Mesenchymal stem cell (in vitro differentiated cells and primary cell): Measurements from ENCODE around the gene APOL5.

Experiments used
- DNase-seq: peaks from one replicate; pipeline ENCODE4 v3.0.0-alpha.2; 2013
- H2AFZ ChIP-seq: one replicate; pipeline ENCODE4 v1.6.1; 2013; ENCODE audit warnings: low read depth, mild to moderate bottlenecking, control low read depth, inconsistent platforms, low read length, moderate library complexity
- H2AK5ac ChIP-seq: 2 replicates; pipeline ENCODE4 v1.6.1; 2013; ENCODE audit warnings: low read length, moderate library complexity, mild to moderate bottlenecking, inconsistent platforms; ENCODE audit not compliant: severe bottlenecking
- H2BK120ac ChIP-seq: one replicate; pipeline ENCODE4 v1.6.1; 2013; ENCODE audit warnings: low read depth, mild to moderate bottlenecking, inconsistent platforms, low read length, moderate library complexity
- H2BK12ac ChIP-seq, 2 experiments: one replicate each; pipeline ENCODE4 v1.6.1; 2013; ENCODE audit warnings: inconsistent platforms in 2 of 2, low read length in 2 of 2, mild to moderate bottlenecking in 2 of 2, moderate library complexity in 2 of 2, control low read depth in 1 of 2
- H2BK15ac ChIP-seq: one replicate; pipeline ENCODE4 v1.6.1; 2013; ENCODE audit warnings: mild to moderate bottlenecking, low read depth, inconsistent platforms; ENCODE audit not compliant: poor library complexity, severe bottlenecking
- H2BK5ac ChIP-seq: 2 replicates; pipeline ENCODE4 v1.6.1; 2013; ENCODE audit warnings: low read depth, mild to moderate bottlenecking, low read length, control low read depth, inconsistent platforms; ENCODE audit not compliant: poor library complexity, severe bottlenecking
- H3K14ac ChIP-seq, 2 experiments: one replicate each; pipeline ENCODE4 v1.6.1; 2013; ENCODE audit warnings: inconsistent platforms in 2 of 2, low read length in 2 of 2, control low read depth in 1 of 2, mild to moderate bottlenecking in 1 of 2, moderate library complexity in 1 of 2
- H3K18ac ChIP-seq, 2 experiments: one replicate each; pipeline ENCODE4 v1.6.1; 2013; ENCODE audit warnings: inconsistent platforms in 2 of 2, low read length in 2 of 2, control low read depth in 1 of 2, low read depth in 1 of 2, mild to moderate bottlenecking in 1 of 2
- H3K23ac ChIP-seq, 2 experiments: one replicate each; pipeline ENCODE4 v1.6.1; 2013; ENCODE audit warnings: inconsistent platforms in 2 of 2, low read length in 2 of 2, mild to moderate bottlenecking in 2 of 2, moderate library complexity in 2 of 2, control low read depth in 1 of 2
- H3K27ac ChIP-seq: 2 replicates; pipeline ENCODE4 v1.5.1; 2013; ENCODE audit warnings: mild to moderate bottlenecking, moderate library complexity, low read length, control low read depth, inconsistent platforms; ENCODE audit not compliant: poor library complexity, severe bottlenecking
- H3K27me3 ChIP-seq, 2 experiments: 2 replicates each; pipeline versions ENCODE4 v1.6.1 to v1.7.0; 2013; ENCODE audit warnings: low read length in 2 of 2, mild to moderate bottlenecking in 2 of 2, moderate library complexity in 2 of 2, control low read depth in 1 of 2, inconsistent platforms in 1 of 2; ENCODE audit not compliant: control insufficient read depth in 1 of 2, insufficient read depth in 1 of 2
- H3K36me3 ChIP-seq, 2 experiments: 2 replicates each; pipeline versions ENCODE4 v1.6.1 to v1.7.0; 2013; ENCODE audit warnings: low read length in 2 of 2, control low read depth in 1 of 2, inconsistent platforms in 1 of 2, low read depth in 1 of 2, mild to moderate bottlenecking in 1 of 2; ENCODE audit not compliant: insufficient read depth in 2 of 2, control insufficient read depth in 1 of 2
- H3K4ac ChIP-seq, 2 experiments: one replicate each; pipeline ENCODE4 v1.6.1; 2013; ENCODE audit warnings: inconsistent platforms in 2 of 2, low read length in 2 of 2, mild to moderate bottlenecking in 2 of 2, moderate library complexity in 2 of 2, control low read depth in 1 of 2, low read depth in 1 of 2
- H3K4me1 ChIP-seq: 2 replicates; pipeline ENCODE4 v1.6.1; 2013; ENCODE audit warnings: low read depth, low read length, control low read depth; ENCODE audit not compliant: control insufficient read depth, insufficient read depth
- H3K4me2 ChIP-seq: 2 replicates; pipeline ENCODE4 v1.6.1; 2013; ENCODE audit warnings: low read length, mild to moderate bottlenecking, inconsistent platforms; ENCODE audit not compliant: poor library complexity, severe bottlenecking
- H3K4me3 ChIP-seq, 2 experiments: 2 replicates each; pipeline versions ENCODE4 v1.5.1 to v1.7.0; 2013; ENCODE audit warnings: low read length in 2 of 2, mild to moderate bottlenecking in 2 of 2, control low read depth in 1 of 2, low read depth in 1 of 2; ENCODE audit not compliant: insufficient read depth in 1 of 2
- H3K79me1 ChIP-seq: replicated peaks from 2 replicates; pipeline ENCODE4 v1.6.1; 2013; ENCODE audit warnings: mild to moderate bottlenecking, control low read depth, low read length, inconsistent platforms; ENCODE audit not compliant: poor library complexity, severe bottlenecking
- H3K9ac ChIP-seq: 2 replicates; pipeline ENCODE4 v1.7.0; 2013; ENCODE audit warnings: mild to moderate bottlenecking, low read length, moderate library complexity
- H3K9me3 ChIP-seq: 2 replicates; pipeline ENCODE4 v1.7.0; 2013; ENCODE audit warnings: mild to moderate bottlenecking, low read length; ENCODE audit not compliant: control insufficient read depth
- H4K8ac ChIP-seq: one replicate; pipeline ENCODE4 v1.6.1; 2013; ENCODE audit warnings: inconsistent platforms, mild to moderate bottlenecking, low read length, moderate library complexity
- H4K91ac ChIP-seq: one replicate; pipeline ENCODE4 v1.6.1; 2013; ENCODE audit warnings: mild to moderate bottlenecking, low read length, inconsistent platforms
- WGBS: methylation state at CpG from one replicate; pipeline ENCODE4 v1.1.7; 2013; ENCODE audit warnings: mixed read lengths; 5-methylcytosine and 5-hydroxymethylcytosine counted together

The APOL5 gene

GRCh38 chr22:35726933-35727332 is 9.3 kb downstream of the APOL5 start:
- H2BK12ac ChIP-seq = no peak overlapping the region
- no peak overlapping the region for H3K18ac ChIP-seq
- no peak overlapping the region for H2BK15ac ChIP-seq
- no peak overlapping the region for H2AFZ ChIP-seq
- WGBS = 95% methylated on average over 15 of the region's 15 CpGs
- no peak overlapping the region for H4K91ac ChIP-seq
- H3K36me3 ChIP-seq = peaks cover 0 to 3% of the 10 kb centered on the region in 2 experiments
- no peak overlapping the region for H3K9ac ChIP-seq
- H3K23ac ChIP-seq = peak overlapping the region in 1 of 2 experiments; percentile 92
- no peak overlapping the region for H3K14ac ChIP-seq
- H3K4ac ChIP-seq = no peak overlapping the region
- H3K4me2 ChIP-seq = no peak overlapping the region
- H3K4me1 ChIP-seq = peaks cover 5% of the 10 kb centered on the region
- H4K8ac ChIP-seq = no peak overlapping the region
- no peak overlapping the region for H2BK120ac ChIP-seq
- no peak overlapping the region for H2AK5ac ChIP-seq
- H3K27me3 ChIP-seq = no peaks in the 10 kb centered on the region
- no peak overlapping the region for H3K4me3 ChIP-seq
- no peaks in the 10 kb centered on the region for H3K79me1 ChIP-seq
- no peak overlapping the region for H3K27ac ChIP-seq
- H2BK5ac ChIP-seq = no peak overlapping the region
- no peaks in the 10 kb centered on the region for H3K9me3 ChIP-seq
- no peak for DNase-seq

- H3K4me2 ChIP-seq = no peak overlapping the region
- H2BK15ac ChIP-seq = no peak overlapping the region
- H4K8ac ChIP-seq = no peak overlapping the region
- H3K27me3 ChIP-seq = no peaks in the 10 kb centered on the region
- H3K18ac ChIP-seq = peak overlapping the region in 1 of 2 experiments; percentile 48
- H3K4me1 ChIP-seq = peaks cover 5% of the 10 kb centered on the region
- no peak for DNase-seq
- H2AFZ ChIP-seq = no peak overlapping the region
- no peak overlapping the region for H2BK12ac ChIP-seq
- H3K4me3 ChIP-seq = no peak overlapping the region
- H2BK5ac ChIP-seq = no peak overlapping the region
- H3K79me1 ChIP-seq = no peaks in the 10 kb centered on the region
- no peaks in the 10 kb centered on the region for H3K9me3 ChIP-seq
- H4K91ac ChIP-seq = no peak overlapping the region
- 87% methylated on average over 6 of the region's 11 CpGs for WGBS
- no peak overlapping the region for H2AK5ac ChIP-seq
- no peak overlapping the region for H3K9ac ChIP-seq
- no peak overlapping the region for H3K27ac ChIP-seq
- no peak overlapping the region for H3K4ac ChIP-seq
- H3K23ac ChIP-seq = no peak overlapping the region
- no peak overlapping the region for H2BK120ac ChIP-seq
- H3K36me3 ChIP-seq = peaks cover 0 to 3% of the 10 kb centered on the region in 2 experiments
- H3K14ac ChIP-seq = peak overlapping the region in 1 of 2 experiments; percentile 36
These were observed 9.8 kb downstream of the APOL5 start for GRCh38 chr22:35727436-35727835.

GRCh38 chr22:35728639-35729308 is 11.1 kb downstream of the APOL5 start:
- H4K8ac ChIP-seq = no peak overlapping the region
- no peak overlapping the region for H2BK120ac ChIP-seq
- H4K91ac ChIP-seq = no peak overlapping the region
- H2AFZ ChIP-seq = no peak overlapping the region
- no peak overlapping the region for H3K14ac ChIP-seq
- no peak overlapping the region for H2BK15ac ChIP-seq
- H3K27me3 ChIP-seq = no peaks in the 10 kb centered on the region
- no peak overlapping the region for H3K4me3 ChIP-seq
- H3K4me2 ChIP-seq = no peak overlapping the region
- no peak overlapping the region for H2BK12ac ChIP-seq
- no peak overlapping the region for H3K27ac ChIP-seq
- no peak overlapping the region for H2AK5ac ChIP-seq
- 90% methylated on average over 12 of the region's 12 CpGs for WGBS
- no peak overlapping the region for H3K18ac ChIP-seq
- H3K79me1 ChIP-seq = no peaks in the 10 kb centered on the region
- H3K9me3 ChIP-seq = no peaks in the 10 kb centered on the region
- no peak overlapping the region for H2BK5ac ChIP-seq
- H3K36me3 ChIP-seq = peaks cover 0 to 3% of the 10 kb centered on the region in 2 experiments
- DNase-seq = no peak
- no peak overlapping the region for H3K23ac ChIP-seq
- H3K9ac ChIP-seq = no peak overlapping the region
- no peak overlapping the region for H3K4ac ChIP-seq
- H3K4me1 ChIP-seq = peaks cover 7% of the 10 kb centered on the region

GRCh38 chr22:35729309-35729698 is 11.6 kb downstream of the APOL5 start:
- no peak overlapping the region for H4K91ac ChIP-seq
- no peak overlapping the region for H2AFZ ChIP-seq
- no peak overlapping the region for H2BK5ac ChIP-seq
- no peak overlapping the region for H3K27ac ChIP-seq
- DNase-seq = no peak
- no peak overlapping the region for H2AK5ac ChIP-seq
- no peak overlapping the region for H3K4me3 ChIP-seq
- H3K9ac ChIP-seq = no peak overlapping the region
- WGBS = no CpG with 5 or more reads among the region's 2 CpGs
- no peak overlapping the region for H3K18ac ChIP-seq
- no peak overlapping the region for H4K8ac ChIP-seq
- no peaks in the 10 kb centered on the region for H3K79me1 ChIP-seq
- no peak overlapping the region for H3K4ac ChIP-seq
- H2BK120ac ChIP-seq = no peak overlapping the region
- H3K4me2 ChIP-seq = no peak overlapping the region
- H3K14ac ChIP-seq = no peak overlapping the region
- H2BK15ac ChIP-seq = no peak overlapping the region
- H3K9me3 ChIP-seq = no peaks in the 10 kb centered on the region
- peaks cover 7% of the 10 kb centered on the region for H3K4me1 ChIP-seq
- no peak overlapping the region for H3K23ac ChIP-seq
- no peak overlapping the region for H2BK12ac ChIP-seq
- no peaks in the 10 kb centered on the region for H3K27me3 ChIP-seq
- peaks cover 0 to 3% of the 10 kb centered on the region in 2 experiments for H3K36me3 ChIP-seq
